GM19397 (cell line): ENCODE measurements around the gene SLC34A1.

Source experiments
- ATAC-seq: cut with Tn5 transposase; IDR thresholded peaks from one replicate; pipeline ENCODE4 v1.9.1; 2021; ENCODE audit warnings: mild to moderate bottlenecking, moderate library complexity; ENCODE audit not compliant: unreplicated experiment

Gene SLC34A1

GRCh38 chr5:177430140-177430951, 46.1 kb downstream of the SLC34A1 start:
- no peak for ATAC-seq

DNA sequence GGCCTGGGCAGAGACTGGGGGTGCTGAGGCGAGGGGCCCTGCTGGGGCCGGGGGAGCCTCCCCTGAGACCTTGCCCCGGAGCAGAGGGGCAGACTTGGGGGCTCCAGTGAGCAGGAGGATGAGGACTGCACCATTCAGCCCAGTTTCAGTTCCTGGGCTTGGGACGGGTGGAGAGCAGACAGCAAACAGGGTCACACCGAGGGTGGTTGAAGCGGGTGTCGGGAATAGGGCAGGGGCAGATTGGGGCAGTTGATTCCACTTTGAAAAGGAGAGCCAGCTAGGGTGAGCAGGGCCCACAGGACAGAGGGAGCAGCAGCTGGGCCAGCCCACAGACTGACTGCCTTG, 46.7 kb downstream of the SLC34A1 start:
- ATAC-seq = no peak

- ATAC-seq = peak; percentile 45
Observed at GRCh38 chr5:177431317-177432142, 47.3 kb downstream of the SLC34A1 start.

DNA sequence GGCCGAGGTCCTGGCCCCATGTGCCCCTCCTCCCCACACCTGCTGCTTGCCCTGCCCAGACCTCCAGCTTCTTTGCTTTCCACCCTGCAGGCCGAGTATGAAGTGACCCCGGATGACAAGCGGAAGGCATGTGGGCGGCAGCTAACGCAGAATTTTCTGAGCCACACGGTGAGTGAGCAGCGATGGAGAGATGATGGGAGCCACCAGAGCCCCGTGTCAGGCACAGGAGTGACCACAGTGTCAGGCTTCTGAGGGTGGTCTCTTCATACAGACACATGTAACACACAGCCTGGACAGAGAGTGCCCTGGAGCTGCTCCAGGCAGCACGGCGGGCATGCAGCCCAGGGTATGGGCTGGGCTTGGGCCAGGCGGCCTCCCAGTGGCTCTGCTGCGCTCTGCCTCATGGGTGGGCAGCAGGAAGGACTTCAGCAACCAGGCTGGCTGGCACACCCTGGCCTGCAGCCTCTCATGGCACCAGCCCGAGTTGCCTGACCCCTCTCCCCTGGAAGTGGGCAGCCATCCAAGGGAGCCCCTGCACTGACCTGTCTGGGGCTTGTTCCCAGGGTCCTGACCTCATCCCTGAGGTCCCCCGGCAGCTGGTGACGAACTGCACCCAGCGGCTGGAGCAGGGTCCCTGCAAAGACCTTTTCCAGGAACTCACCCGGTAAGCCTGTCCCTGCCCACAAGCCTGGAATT, 48.1 kb downstream of the SLC34A1 start:
- no peak for ATAC-seq

DNA sequence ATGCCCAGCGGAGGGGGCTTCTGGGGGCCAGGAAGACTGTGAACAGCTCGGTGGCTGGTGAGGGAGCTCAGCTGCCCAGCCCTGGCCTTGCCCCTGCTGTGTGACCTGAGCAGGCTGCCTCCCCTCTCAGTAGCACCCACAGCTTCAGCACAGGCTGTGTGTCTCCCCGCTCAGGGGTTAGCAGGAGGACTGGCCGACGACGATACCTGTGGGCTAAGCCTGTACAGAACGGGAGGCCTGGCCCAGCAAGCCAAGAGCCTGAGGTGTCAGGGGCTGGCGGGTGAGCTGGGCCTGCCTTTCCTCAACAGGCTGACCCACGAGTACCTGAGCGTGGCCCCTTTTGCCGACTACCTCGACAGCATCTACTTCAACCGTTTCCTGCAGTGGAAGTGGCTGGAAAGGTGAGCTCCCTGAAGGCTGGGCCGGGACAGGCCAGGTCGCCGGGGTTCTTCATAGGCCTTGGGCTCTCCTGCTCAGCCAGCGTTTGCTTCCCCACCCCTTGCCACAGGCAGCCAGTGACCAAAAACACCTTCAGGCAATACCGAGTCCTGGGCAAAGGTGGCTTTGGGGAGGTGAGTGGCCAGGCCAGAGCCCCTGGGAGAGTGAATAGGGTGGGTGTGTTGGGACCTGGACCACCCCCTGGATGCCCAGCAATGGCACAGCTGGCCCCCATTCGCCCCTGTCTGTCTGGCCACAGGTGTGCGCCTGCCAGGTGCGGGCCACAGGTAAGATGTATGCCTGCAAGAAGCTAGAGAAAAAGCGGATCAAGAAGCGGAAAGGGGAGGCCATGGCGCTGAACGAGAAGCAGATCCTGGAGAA, 48.8 kb downstream of the SLC34A1 start:
- no peak for ATAC-seq

GRCh38 chr5:177433658-177434217, 49.5 kb downstream of the SLC34A1 start:
- ATAC-seq = no peak

DNA sequence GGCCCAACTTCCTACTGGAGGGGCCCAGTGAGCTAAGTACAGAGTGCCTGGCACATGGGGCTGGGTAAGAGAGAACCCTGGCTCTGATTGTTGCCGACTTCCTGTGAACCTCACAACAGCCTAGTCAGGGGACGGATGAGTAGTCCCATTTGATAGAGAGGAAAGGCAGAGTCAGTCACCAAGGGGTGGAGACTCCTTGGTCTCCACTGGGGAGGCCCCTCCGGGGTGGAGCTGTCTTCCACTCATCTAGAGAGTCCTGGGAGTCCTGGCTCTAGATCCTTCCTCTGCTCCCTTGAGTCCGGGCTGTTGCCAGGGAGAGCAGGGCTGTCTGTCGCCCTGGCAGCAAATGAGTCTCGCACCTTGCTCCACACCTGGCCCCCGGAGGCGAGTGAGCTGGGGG, 50.2 kb downstream of the SLC34A1 start:
- no peak for ATAC-seq

GRCh38 chr5:177434942-177435738, 50.9 kb downstream of the SLC34A1 start:
- no peak for ATAC-seq

DNA sequence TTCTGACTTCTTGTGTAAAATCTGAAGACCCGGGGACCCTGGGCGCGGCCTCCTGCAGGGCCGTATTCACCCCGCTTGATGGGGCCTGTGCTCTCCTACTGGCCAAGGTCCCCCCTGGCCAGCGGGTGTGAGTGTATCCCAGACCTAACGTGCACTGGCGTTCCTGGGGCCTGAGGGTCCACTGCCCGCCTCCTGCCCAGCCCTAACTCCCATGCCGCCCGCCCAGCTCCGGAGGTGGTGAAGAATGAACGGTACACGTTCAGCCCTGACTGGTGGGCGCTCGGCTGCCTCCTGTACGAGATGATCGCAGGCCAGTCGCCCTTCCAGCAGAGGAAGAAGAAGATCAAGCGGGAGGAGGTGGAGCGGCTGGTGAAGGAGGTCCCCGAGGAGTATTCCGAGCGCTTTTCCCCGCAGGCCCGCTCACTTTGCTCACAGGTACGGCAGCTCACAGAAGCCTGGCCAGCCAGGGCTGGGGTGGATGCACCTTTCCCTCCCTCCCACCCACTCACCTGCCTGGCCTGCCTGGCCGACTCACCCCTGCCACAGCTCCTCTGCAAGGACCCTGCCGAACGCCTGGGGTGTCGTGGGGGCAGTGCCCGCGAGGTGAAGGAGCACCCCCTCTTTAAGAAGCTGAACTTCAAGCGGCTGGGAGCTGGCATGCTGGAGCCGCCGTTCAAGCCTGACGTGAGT, 51.8 kb downstream of the SLC34A1 start:
- ATAC-seq = no peak

DNA sequence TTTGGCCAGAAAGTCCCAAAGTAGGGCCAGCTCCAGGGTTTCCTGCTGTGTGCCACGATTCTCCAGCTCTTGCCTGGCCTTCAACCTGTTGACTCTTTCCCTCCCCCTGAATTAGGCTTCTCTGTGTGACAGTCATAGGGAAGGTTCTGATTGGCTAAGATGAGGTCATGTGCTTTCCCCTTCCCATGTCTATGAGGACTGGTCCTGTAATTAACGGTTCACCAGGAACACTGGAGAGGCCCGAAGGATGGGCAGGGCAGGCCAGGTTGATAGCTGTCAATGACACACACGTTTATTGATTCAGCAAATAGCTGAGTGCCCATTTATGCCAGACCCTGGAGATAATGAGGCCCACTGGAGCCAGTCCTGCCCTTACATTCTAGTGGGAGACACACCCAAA, 53.4 kb downstream of the SLC34A1 start:
- no peak for ATAC-seq

GRCh38 chr5:177438468-177438867, 54.2 kb downstream of the SLC34A1 start:
- no peak for ATAC-seq

GRCh38 chr5:177439518-177440053, 55.4 kb downstream of the SLC34A1 start:
- no peak for ATAC-seq

GRCh38 chr5:177440211-177440989, 56.2 kb downstream of the SLC34A1 start:
- ATAC-seq = no peak

DNA sequence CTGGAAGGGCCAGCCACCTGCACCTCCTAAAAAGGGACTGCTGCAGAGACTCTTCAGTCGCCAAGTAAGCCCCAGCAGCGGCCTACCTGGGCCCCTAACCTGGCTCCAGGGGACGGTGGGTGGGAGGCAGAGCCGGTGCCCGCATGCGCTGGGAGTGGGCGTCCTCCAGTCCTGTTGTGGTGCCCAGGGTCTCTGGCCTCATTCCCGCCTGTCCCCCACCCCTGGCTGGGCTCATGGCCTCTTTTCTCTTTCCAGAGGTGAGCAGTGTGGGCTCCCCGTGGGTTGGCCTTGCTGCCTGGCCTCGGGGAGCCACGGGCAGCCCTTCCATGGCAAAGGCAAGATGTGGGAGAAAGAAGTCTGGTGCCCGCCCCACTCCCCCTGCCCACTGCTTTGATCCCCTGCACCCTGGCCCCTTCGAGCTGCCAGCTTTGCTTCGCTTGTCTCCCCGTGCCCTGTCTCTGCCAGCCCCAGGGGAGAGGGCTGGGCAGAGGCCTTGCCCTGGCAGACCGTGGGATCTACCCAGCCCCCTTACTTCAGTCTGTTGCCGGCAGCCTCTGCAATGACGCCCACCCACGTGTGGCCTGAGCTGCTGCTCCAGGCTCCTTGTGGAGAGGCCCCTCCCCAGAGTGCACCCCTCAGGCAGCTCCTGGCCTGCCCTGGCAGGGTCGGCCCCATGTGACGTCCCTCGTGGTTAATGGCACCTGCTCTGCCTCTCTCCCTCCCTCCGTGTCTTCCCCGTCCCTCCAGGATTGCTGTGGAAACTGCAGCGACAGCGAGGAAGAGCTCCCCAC, 57.0 kb downstream of the SLC34A1 start:
- ATAC-seq = no peak

DNA sequence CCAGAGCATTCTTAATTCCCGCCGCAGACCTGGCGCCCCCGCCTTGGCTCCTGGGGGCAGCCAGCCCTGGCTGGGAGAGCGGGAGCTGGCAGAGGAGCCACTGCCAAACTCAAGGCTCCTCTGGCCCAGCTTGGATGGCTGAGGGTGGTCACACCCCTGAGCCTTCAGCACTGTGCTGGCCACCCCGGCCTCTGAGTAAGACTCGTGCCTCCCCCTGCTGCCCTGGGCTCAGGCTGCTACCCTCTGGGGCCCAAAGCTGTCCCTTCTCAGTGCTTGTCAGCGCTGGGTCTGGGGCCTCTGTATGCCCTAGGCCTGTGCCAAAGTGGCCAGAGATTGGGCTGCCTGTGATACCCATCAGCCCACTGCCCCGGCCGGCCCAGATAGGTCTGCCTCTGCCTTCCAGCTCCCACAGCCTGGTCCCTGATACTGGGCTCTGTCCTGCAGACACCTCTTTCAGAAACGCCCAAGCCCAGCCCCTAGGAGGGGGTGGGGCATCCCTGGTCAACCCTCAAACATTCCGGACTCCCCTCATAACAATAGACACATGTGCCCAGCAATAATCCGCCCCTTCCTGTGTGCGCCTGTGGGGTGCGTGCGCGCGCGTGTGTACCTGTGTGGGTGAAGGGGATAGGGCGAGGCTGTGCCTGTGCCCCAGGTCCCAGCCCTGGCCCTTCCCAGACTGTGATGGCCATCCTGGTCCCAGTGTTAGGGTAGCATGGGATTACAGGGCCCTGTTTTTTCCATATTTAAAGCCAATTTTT, 58.0 kb downstream of the SLC34A1 start:
- no peak for ATAC-seq

- no peak for ATAC-seq
Observed at GRCh38 chr5:177443144-177443983, 59.1 kb downstream of the SLC34A1 start.
